Measurements from ENCODE around the gene PIK3C2B.
A peak's percentile ranks its signal among the peaks of the same experiment; 100 is the strongest.

PIK3C2B gene

GRCh38 chr1:204453141-204453772 is 41.3 kb downstream of the PIK3C2B start:
- peak; percentile 71 for DNase-seq
- H3K4me2 ChIP-seq (ENCODE audit: low read depth, low read length), result peak overlapping the region; percentile 59
- H3K79me2 ChIP-seq (ENCODE audit: low read length), result no peaks in the 10 kb centered on the region
- H3F3A ChIP-seq (ENCODE audit: insufficient read depth, low read length), result peaks cover 3% of the 10 kb centered on the region; the same call in 1 of the 2 replicates
- no peaks in the 10 kb centered on the region for H4K20me1 ChIP-seq (ENCODE audit: insufficient read depth, low read length)
- TF ChIP-seq EZH2 (optimal IDR thresholded peaks at IDR 0.05; ENCODE audit: low read depth, low read length) (no peak), EZH2phosphoT487 (IDR thresholded peaks at IDR 0.05; ENCODE audit: low read length) (no peak), CTCF (IDR thresholded peaks at IDR 0.05; ENCODE audit: low read length) (no peak)
- no peaks in the 10 kb centered on the region for H3K9me3 ChIP-seq (replicated peaks; ENCODE audit: insufficient read depth, low read length)
- peaks cover 7% of the 10 kb centered on the region for H3K4me1 ChIP-seq (ENCODE audit: low read length)
- peak overlapping the region; percentile 18; the same call in 1 of the 2 replicates for H3K4me3 ChIP-seq (ENCODE audit: low read length)
- no peaks in the 10 kb centered on the region for H3K36me3 ChIP-seq (replicated peaks; ENCODE audit: insufficient read depth, low read length)
- H3K9me2 ChIP-seq (replicated peaks; ENCODE audit: insufficient read depth, low read length), result no peaks in the 10 kb centered on the region
- no peaks in the 10 kb centered on the region for H3K27me3 ChIP-seq (replicated peaks; ENCODE audit: insufficient read depth, low read length)
- peak overlapping the region; percentile 57 for H2AFZ ChIP-seq (ENCODE audit: low read length)
- peak overlapping the region; percentile 37; the same call in 1 of the 2 replicates for H3K9ac ChIP-seq (ENCODE audit: low read length)
- H3K27ac ChIP-seq (ENCODE audit: low read length), result peak overlapping the region; percentile 50

GRCh38 chr1:204451352-204452124 is 43.1 kb downstream of the PIK3C2B start:
- Histone ChIP-seq H4K20me1 (ENCODE audit: insufficient read depth, low read length) (no peaks in the 10 kb centered on the region), H3K4me3 (ENCODE audit: low read length) (no peak overlapping the region), H3K9ac (ENCODE audit: low read length) (no peak overlapping the region), H2AFZ (ENCODE audit: low read length) (no peak overlapping the region), H3K27me3 (replicated peaks; ENCODE audit: insufficient read depth, low read length) (no peaks in the 10 kb centered on the region), H3F3A (ENCODE audit: insufficient read depth, low read length) (peaks cover 3% of the 10 kb centered on the region; the same call in 1 of the 2 replicates), H3K79me2 (ENCODE audit: low read length) (no peaks in the 10 kb centered on the region), H3K27ac (ENCODE audit: low read length) (no peak overlapping the region), H3K9me2 (replicated peaks; ENCODE audit: insufficient read depth, low read length) (no peaks in the 10 kb centered on the region), H3K4me1 (ENCODE audit: low read length) (peaks cover 7% of the 10 kb centered on the region), H3K9me3 (replicated peaks; ENCODE audit: insufficient read depth, low read length) (no peaks in the 10 kb centered on the region), H3K4me2 (ENCODE audit: low read depth, low read length) (no peak overlapping the region), H3K36me3 (replicated peaks; ENCODE audit: insufficient read depth, low read length) (no peaks in the 10 kb centered on the region)
- DNase-seq, result no peak
- TF ChIP-seq EZH2 (optimal IDR thresholded peaks at IDR 0.05; ENCODE audit: low read depth, low read length), result no peak
- TF ChIP-seq EZH2phosphoT487 (IDR thresholded peaks at IDR 0.05; ENCODE audit: low read length), result no peak
- TF ChIP-seq CTCF (IDR thresholded peaks at IDR 0.05; ENCODE audit: low read length), result no peak

- no peaks in the 10 kb centered on the region for H4K20me1 ChIP-seq (ENCODE audit: insufficient read depth, low read length)
- H3K4me2 ChIP-seq (ENCODE audit: low read depth, low read length), result no peak overlapping the region
- no peak for DNase-seq
- H3K27ac ChIP-seq (ENCODE audit: low read length), result no peak overlapping the region
- peaks cover 3% of the 10 kb centered on the region; the same call in 1 of the 2 replicates for H3F3A ChIP-seq (ENCODE audit: insufficient read depth, low read length)
- TF ChIP-seq CTCF (IDR thresholded peaks at IDR 0.05; ENCODE audit: low read length) (no peak), EZH2 (optimal IDR thresholded peaks at IDR 0.05; ENCODE audit: low read depth, low read length) (no peak), EZH2phosphoT487 (IDR thresholded peaks at IDR 0.05; ENCODE audit: low read length) (no peak)
- H3K27me3 ChIP-seq (replicated peaks; ENCODE audit: insufficient read depth, low read length), result no peaks in the 10 kb centered on the region
- H3K4me3 ChIP-seq (ENCODE audit: low read length), result no peak overlapping the region
- H3K9me3 ChIP-seq (replicated peaks; ENCODE audit: insufficient read depth, low read length), result no peaks in the 10 kb centered on the region
- H3K9me2 ChIP-seq (replicated peaks; ENCODE audit: insufficient read depth, low read length), result no peaks in the 10 kb centered on the region
- no peak overlapping the region for H3K9ac ChIP-seq (ENCODE audit: low read length)
- no peaks in the 10 kb centered on the region for H3K79me2 ChIP-seq (ENCODE audit: low read length)
- no peaks in the 10 kb centered on the region for H3K36me3 ChIP-seq (replicated peaks; ENCODE audit: insufficient read depth, low read length)
- peaks cover 7% of the 10 kb centered on the region for H3K4me1 ChIP-seq (ENCODE audit: low read length)
- H2AFZ ChIP-seq (ENCODE audit: low read length), result no peak overlapping the region
These were observed 43.9 kb downstream of the PIK3C2B start for GRCh38 chr1:204450461-204451257.
